PC-9 (cell line): ENCODE measurements around the gene AKR1B15. TPM values are rescaled to one million over a fixed set of nuclear protein-coding genes. Genes with fewer than 3 reads are reported as not detected.
A peak's percentile ranks its signal among the peaks of the same experiment; 100 is the strongest.

Source experiments
- BruUV-seq: library from RNA; stranded (reverse); fragments of 400-500 nt; replicated peaks from 2 replicates; lab custom pipeline; 2021; lab: Mats Ljungman, UMichigan
- CTCF ChIA-PET: fragments of 300-600 bp; sonication (Branson Sonifier 250); formaldehyde crosslinking; loops from one replicate; lab custom pipeline; 2022; ENCODE audit warnings: antibody characterized with exemption; lab: Charles Lee
- POLR2A ChIA-PET: fragments of 300-600 bp; sonication (Branson Sonifier 250); formaldehyde crosslinking; loops from one replicate; lab custom pipeline; 2022; ENCODE audit warnings: antibody characterized with exemption; ENCODE audit not compliant: unreplicated experiment; lab: Charles Lee
- DNase-seq, 2 experiments: peaks; one replicate each; pipeline versions ENCODE4 v3.0.0 to v3.0.0-alpha.2; 2015 to 2022; ENCODE audit warnings: mixed read lengths in 1 of 2
- H2AFZ ChIP-seq: fragments of 200-600 bp; sonication (generic); 2 replicates; pipeline ENCODE4 v1.8.1; 2017; ENCODE audit warnings: antibody characterized with exemption
- H3F3A ChIP-seq: fragments of 200-600 bp; sonication (generic); 2 replicates; pipeline ENCODE4 v1.8.1; 2017; ENCODE audit warnings: antibody characterized with exemption, mild to moderate bottlenecking, low read depth; ENCODE audit not compliant: insufficient read depth
- H3K27ac ChIP-seq: fragments of 200-600 bp; sonication (generic); 2 replicates; pipeline ENCODE4 v1.6.1; 2016; ENCODE audit warnings: mixed run types
- H3K27me3 ChIP-seq: fragments of 200-600 bp; sonication (generic); 2 replicates; pipeline ENCODE4 v1.6.1; 2016; ENCODE audit warnings: low read depth, mixed run types; ENCODE audit not compliant: insufficient read depth
- H3K36me3 ChIP-seq: fragments of 200-600 bp; sonication (generic); 2 replicates; pipeline ENCODE4 v1.6.1; 2016; ENCODE audit warnings: low read depth, mixed run types
- H3K4me1 ChIP-seq: fragments of 200-600 bp; sonication (generic); replicated peaks from 2 replicates; pipeline ENCODE4 v1.6.1; 2016; ENCODE audit warnings: mixed run types; ENCODE audit not compliant: insufficient read depth
- H3K4me2 ChIP-seq: fragments of 200-600 bp; sonication (generic); 2 replicates; pipeline ENCODE4 v1.6.1; 2017; ENCODE audit warnings: mixed run types
- H3K4me3 ChIP-seq: fragments of 200-600 bp; sonication (generic); 2 replicates; pipeline ENCODE4 v1.6.1; 2016; ENCODE audit warnings: mixed run types
- H3K79me2 ChIP-seq: fragments of 200-600 bp; sonication (generic); 2 replicates; pipeline ENCODE4 v1.6.1; 2017; ENCODE audit warnings: low read depth, mixed run types
- H3K9me2 ChIP-seq: fragments of 200-600 bp; sonication (generic); 2 replicates; pipeline ENCODE4 v1.8.1; 2017; ENCODE audit warnings: mild to moderate bottlenecking; ENCODE audit not compliant: insufficient read depth
- H3K9me3 ChIP-seq: fragments of 200-600 bp; sonication (generic); 2 replicates; pipeline ENCODE4 v1.8.1; 2016; ENCODE audit warnings: low read depth; ENCODE audit not compliant: insufficient read depth
- H4K20me1 ChIP-seq: fragments of 200-600 bp; sonication (generic); 2 replicates; pipeline ENCODE4 v1.8.1; 2017; ENCODE audit not compliant: insufficient read depth
- EZH2 ChIP-seq: fragments of 200-600 bp; sonication (generic); IDR thresholded peaks from 2 replicates; pipeline ENCODE4 v1.8.0; 2017; ENCODE audit warnings: antibody characterized with exemption, low read depth
- intact Hi-C: fragments of 100-400 bp; cut with micrococcal nuclease; formaldehyde crosslinking; loops from one replicate; pipeline ENCODE4 v1.10.0; 2022; ENCODE audit not compliant: unreplicated experiment
- total RNA-seq: library from RNA; stranded (reverse); gene quantifications from 2 replicates; pipeline ENCODE4 v1.2.3, GENCODE V29; 2021
- TF ChIP-seq, protein P1 (sequence below): fragments of 200-600 bp; sonication (generic); conservative IDR thresholded peaks from 2 replicates; pipeline ENCODE4 v1.6.1; 2017; ENCODE audit warnings: mixed run types, antibody characterized with exemption, mild to moderate bottlenecking, moderate library complexity

AKR1B15 gene
- total RNA-seq, 1 experiment from 2014 or later, result 3.4 TPM

DNA sequence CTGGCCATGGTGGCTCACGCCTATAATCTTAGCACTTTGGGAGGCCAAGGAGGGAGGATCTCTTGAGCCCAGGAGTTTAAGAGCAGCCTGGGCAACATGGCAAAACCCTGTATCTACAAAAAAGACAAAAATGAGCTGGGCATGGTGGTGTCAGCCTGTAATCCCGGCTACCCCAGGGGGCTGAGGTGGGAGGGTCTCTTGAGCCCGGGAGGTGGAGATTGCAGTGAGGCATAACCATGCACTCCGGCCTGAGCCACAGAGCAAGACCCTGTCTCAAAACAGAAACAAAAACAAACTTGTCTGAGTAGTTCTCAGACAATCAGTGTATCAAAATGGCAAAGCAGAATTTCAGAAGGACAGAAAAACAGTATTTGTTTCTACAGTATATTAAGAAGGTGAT, 52.5 kb downstream of the AKR1B15 start:
- ChIA-PET CTCF (no interaction called here), POLR2A (interaction anchor here (0.6 kb wide), 1 partner anchor 75 kb away, joined by 3 read pairs; no protein-coding TSS in a partner anchor)
- Histone ChIP-seq H3K27ac (no peak overlapping the region), H3K4me2 (no peak overlapping the region), H3K9me2 (no peaks in the 10 kb centered on the region), H3F3A (peaks cover 20% of the 10 kb centered on the region), H4K20me1 (no peaks in the 10 kb centered on the region), H3K36me3 (no peaks in the 10 kb centered on the region), H3K4me1 (peaks cover 31% of the 10 kb centered on the region), H3K79me2 (no peaks in the 10 kb centered on the region), H3K4me3 (no peak overlapping the region), H2AFZ (no peak overlapping the region), H3K27me3 (no peaks in the 10 kb centered on the region), H3K9me3 (peaks cover 10% of the 10 kb centered on the region)
- intact Hi-C loops, result no loop called here
- TF ChIP-seq, protein P1, sequence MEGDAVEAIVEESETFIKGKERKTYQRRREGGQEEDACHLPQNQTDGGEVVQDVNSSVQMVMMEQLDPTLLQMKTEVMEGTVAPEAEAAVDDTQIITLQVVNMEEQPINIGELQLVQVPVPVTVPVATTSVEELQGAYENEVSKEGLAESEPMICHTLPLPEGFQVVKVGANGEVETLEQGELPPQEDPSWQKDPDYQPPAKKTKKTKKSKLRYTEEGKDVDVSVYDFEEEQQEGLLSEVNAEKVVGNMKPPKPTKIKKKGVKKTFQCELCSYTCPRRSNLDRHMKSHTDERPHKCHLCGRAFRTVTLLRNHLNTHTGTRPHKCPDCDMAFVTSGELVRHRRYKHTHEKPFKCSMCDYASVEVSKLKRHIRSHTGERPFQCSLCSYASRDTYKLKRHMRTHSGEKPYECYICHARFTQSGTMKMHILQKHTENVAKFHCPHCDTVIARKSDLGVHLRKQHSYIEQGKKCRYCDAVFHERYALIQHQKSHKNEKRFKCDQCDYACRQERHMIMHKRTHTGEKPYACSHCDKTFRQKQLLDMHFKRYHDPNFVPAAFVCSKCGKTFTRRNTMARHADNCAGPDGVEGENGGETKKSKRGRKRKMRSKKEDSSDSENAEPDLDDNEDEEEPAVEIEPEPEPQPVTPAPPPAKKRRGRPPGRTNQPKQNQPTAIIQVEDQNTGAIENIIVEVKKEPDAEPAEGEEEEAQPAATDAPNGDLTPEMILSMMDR, result no peak
- no peak for DNase-seq
- no TSS peak for BruUV-seq

DNA sequence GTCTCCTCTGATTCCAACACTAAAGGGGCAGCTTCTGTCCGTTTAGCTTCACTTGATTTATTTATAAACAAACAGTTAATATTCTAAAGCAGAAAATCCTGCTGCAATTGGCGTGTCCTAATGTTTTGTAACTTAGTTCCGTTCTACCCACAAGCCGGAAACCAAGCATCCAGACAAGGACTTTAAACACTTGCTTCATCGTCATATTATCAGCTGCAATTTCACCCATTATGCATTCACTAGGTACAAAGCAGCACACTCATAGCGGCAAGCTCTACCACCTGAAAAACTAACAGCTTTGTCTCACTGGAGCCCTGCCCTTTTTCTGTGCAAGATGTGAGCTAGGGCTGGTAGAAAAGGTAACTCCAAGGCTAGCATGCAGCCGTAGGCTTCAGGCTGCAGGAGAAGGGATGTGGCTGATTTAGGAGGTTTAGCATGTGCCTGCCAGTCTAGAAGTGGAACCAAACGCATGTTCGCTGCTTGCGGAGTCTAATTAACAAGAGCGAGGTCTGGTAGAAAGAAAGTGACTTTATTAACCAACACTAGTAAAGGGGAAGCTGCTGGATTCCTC, 54.1 kb downstream of the AKR1B15 start:
- peak overlapping the region; percentile 14; the same call in 1 of the 2 replicates for H2AFZ ChIP-seq
- POLR2A ChIA-PET, result interaction anchor here (0.7 kb wide), 1 partner anchor 162 kb away, joined by 4 read pairs; no protein-coding TSS in a partner anchor
- H3K27me3 ChIP-seq, result no peaks in the 10 kb centered on the region
- H3F3A ChIP-seq, result peaks cover 20% of the 10 kb centered on the region
- H3K4me2 ChIP-seq, result no peak overlapping the region
- no peaks in the 10 kb centered on the region for H3K9me2 ChIP-seq
- H3K4me3 ChIP-seq, result no peak overlapping the region
- H4K20me1 ChIP-seq, result no peaks in the 10 kb centered on the region
- H3K79me2 ChIP-seq, result no peaks in the 10 kb centered on the region
- TF ChIP-seq EZH2, result no peak
- TF ChIP-seq, protein P1, result no peak
- H3K9me3 ChIP-seq, result peaks cover 6% of the 10 kb centered on the region
- no peaks in the 10 kb centered on the region for H3K36me3 ChIP-seq
- peaks cover 37% of the 10 kb centered on the region for H3K4me1 ChIP-seq
- no peak for DNase-seq
- CTCF ChIA-PET, result interaction anchor here (1.0 to 1.3 kb wide), 2 partner anchors 87 to 89 kb away, joined by 3 to 11 read pairs; no protein-coding TSS in a partner anchor
- intact Hi-C loops, result no loop called here
- H3K27ac ChIP-seq, result no peak overlapping the region
- no TSS peak for BruUV-seq

DNA sequence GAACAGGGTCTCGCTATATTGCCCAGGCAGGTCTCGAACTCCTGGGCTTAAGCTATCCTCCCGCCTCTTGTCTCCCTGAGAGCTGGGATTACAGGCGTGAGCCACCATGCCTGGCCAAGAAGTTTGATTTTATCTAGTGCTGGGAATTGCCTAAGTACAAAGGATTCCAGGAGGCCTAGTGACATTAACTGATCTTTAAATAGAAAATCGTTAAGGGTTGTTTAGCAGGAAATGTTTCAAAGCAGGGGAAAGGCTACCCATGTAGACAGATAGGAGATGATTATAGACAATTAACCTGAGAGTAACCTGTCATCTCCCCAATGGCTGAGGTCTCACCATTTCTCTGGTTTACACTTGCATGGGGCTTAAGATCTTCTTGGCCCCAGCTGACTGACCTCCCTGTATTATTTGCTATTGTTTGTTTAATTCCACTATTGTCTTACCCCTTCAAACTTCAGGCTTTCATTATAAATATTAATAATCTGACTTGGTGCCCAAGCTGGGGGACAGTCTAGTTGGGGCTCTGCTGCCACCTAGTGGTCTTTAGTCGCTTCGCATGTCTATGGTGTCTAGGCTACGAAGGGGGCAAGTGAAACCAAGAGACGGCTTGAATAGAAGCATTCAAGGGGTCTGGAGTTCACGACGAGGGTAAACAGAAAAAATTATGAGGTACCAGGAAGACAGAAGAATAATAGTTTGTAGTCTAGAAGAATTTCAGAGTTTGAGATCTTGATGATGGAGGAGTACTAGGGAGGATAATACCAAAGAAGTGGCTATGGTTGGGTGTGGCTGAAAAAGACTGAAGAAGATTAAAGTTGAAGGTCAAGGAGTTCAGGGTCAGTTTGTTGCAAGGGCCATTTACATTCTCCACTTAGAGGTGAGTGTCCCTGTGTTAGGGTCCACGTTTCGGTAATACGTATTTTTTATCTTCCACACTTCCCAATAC, 57.3 kb downstream of the AKR1B15 start:
- Histone ChIP-seq H2AFZ (no peak overlapping the region), H3K9me3 (no peaks in the 10 kb centered on the region), H3F3A (peaks cover 20% of the 10 kb centered on the region), H3K4me3 (no peak overlapping the region), H3K27ac (peak overlapping the region; percentile 80), H3K27me3 (no peaks in the 10 kb centered on the region), H3K4me2 (peak overlapping the region; percentile 40), H3K36me3 (no peaks in the 10 kb centered on the region), H3K4me1 (peaks cover 32% of the 10 kb centered on the region), H4K20me1 (no peaks in the 10 kb centered on the region), H3K79me2 (no peaks in the 10 kb centered on the region), H3K9me2 (no peaks in the 10 kb centered on the region)
- intact Hi-C loops, result loop anchor here (1.0 to 5.0 kb wide), 6 partner anchors 17 to 174 kb away; partner anchors contain the start of gene AKR1B1
- ChIA-PET CTCF (interaction anchor here (0.6 to 1.4 kb wide), 7 partner anchors 21 to 174 kb away, joined by 3 to 20 read pairs (median 4); partner anchors contain the start of genes AKR1B10 and AKR1B15), POLR2A (no interaction called here)
- no peak for TF ChIP-seq EZH2
- TF ChIP-seq, protein P1, result peak; percentile 99
- no TSS peak for BruUV-seq
- peak; percentile 70 to 92 for DNase-seq
